HG02884 (cell line): ENCODE results near the gene SCRN2.
A peak's percentile ranks its signal among the peaks of the same experiment; 100 is the strongest.

Experiments used
- ATAC-seq: cut with Tn5 transposase; IDR thresholded peaks from one replicate; pipeline ENCODE4 v1.9.1; 2021; ENCODE audit warnings: mild to moderate bottlenecking, moderate library complexity; ENCODE audit not compliant: unreplicated experiment

Gene SCRN2

DNA sequence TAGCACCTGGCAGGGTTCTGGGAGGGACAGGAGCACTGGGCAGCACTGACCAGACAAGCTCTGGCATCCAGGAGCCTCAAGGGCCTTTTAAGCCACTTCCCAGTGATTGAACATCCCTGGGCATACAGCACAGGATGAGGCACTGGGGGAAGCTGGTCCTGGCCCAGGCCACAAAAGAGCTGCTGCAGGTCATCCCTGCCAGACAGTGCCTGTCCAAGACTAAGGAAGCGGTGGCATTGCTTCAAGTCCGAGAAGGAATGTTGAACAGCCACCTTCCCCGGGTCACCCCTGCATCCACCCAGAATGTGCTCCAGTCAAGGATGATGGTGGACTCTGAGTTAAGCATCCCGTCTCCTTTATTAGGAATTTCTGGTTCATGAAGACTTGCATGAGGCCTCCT, 18.3 kb downstream of the SCRN2 start:
- no peak for ATAC-seq

DNA sequence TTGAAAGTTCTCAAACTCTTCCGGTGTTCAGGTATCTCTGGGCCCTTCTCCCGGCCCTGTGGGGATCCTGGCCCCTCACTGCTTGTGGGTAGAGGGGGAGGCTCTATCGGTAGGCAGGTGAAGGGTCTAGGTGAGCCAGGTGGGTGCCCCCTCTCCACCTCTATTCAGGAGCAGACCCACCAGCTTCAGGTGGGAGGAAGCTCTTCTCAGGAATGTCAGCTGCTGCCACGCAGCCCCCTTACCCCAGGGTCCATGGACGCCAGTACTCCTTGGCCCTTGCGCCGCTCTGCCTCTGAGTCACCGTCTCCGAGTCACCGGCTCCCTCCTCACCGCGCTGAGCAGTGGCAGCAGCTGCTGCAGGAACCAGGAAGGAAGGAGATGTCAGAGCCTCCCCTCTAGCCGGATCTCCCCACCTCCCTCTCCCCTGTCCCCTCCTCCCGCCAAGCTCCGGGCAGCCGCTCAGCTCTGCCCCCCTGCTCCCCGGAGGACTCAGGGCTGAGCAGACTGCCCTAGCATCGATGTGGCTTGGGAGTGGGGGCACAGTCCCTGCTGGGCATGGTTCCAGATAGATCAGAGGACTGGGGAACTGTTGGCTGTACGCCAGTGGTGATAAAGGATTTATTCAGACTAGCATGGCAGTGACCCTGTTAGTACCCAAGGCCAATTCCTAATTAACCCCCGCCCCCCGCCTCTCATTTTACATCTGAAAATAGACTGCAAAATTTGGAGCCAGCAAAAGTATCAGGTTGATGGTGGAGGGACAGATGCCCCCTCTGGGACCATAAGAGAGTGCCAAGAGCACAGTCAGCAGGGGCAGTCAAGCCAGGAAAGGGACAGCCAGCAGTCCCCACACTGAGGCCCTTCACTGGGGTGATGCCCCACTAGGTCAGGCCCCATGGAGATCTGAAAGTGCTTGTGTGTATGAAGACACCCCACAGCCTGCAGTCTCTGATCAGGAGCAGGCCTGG, 19.4 kb downstream of the SCRN2 start, which contains the start of gene OSBPL7:
Gene OSBPL7 (minus strand): TSS at position 371 of the 968 bp plus-strand sequence. CDS start 1,516 bp downstream, outside the sequence.
- peak; percentile 78 for ATAC-seq

DNA sequence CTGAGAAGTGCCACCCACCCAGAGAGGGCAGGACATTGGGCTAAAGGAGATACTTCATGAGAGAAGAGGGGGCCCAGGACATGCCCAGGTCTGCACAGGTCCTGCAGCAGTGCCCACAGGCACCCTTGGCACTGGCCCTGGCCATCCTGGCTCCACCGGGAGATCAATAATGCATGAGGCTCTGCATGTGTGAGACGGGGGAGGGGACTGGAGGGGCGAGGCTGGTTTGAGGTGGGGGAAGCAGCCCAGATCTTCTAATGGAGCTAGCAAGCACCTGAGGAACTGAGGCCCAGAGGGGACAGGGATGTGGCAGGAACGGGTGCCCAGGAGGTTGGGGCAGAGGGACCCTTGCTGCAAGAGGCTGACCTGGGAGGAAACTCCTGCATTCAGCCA, 20.0 kb downstream of the SCRN2 start:
- no peak for ATAC-seq

DNA sequence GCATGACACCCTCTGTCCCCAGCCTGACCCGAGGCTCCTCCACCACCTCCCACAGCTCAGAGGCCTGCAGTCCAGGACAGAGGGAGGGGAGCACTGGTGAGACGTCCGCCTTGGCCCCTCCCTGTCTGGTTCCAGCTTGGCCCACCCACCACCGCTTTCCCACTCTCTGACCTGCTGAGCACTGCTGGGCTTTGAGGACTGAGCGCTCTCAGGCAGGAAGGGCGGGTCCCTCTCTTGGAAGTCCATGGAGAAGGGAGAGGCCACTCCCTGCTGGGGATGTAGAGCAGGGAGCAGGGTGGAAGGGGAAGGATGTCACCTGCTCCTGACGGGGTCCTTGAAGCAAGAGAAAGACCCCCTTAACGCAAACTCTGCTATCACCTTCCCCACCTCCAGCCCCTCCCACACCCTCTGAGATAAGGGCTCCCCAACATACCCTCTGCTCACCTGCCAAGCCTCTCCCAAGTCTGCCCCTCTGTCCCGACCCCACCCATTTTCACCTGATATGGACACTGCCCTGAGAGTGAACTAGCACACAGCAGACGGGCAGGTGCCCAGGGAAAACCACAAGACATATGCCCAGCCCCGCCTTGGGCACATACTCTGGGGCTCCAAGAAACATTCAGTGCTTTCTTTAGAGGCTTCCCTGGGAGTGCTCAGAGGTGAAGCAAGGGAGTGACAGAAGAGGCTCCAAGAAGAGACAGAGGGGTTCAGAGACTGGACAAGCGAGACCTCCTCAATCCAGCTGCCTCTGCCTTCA, 20.9 kb downstream of the SCRN2 start:
- ATAC-seq, result no peak

DNA sequence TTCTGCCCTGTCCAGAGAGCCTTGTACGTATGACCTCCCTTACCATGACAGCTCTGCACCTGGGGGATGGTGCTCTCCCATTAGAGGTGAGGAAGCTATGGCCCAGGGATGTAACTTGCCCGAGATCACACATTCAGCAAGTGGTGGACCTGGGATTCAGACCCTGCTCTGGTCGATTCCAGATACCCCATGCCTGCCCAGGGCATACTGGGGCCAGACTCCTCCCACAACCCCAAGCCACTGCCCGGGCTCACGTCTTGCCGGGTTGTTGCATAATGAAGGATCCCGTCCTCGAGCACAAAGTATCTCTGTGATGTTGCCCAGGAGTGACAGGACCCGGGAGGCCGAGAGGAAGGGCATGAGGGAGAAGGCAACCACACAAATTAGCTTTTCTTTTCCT, 21.6 kb downstream of the SCRN2 start:
- no peak for ATAC-seq

DNA sequence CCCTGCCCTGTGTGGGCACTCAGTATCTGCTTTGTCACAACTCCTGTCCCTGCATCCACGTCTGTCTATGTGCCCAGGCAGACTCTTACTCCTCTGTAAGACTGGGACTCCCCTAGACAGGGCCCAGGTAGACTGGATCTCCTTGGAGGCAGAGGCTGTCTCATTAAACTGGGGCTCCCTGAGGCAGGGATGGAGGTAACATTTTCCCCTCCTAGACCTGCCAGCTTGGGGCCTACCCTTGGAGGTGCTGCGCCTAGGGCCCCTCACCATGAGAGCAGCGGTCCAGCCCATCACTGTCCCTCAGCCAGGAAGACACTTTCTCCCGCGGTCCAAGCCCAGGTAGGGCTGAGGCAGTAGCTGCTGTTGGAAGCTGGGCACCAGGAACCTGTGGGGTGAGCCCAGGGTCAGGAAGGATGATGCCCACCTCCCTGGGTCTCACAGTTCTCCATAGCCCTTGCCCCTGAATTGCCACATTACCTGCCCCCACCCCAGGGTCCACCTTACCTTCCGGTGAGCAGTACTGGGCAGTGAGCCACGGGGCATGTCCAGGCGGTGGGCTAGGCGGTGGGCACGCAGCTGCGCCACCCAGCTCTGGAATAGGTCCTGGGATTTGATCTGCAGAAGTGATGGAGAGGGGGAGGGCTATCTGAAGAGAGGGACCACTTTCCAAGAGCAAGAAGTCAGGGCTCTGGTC, 22.9 kb downstream of the SCRN2 start:
- no peak for ATAC-seq

DNA sequence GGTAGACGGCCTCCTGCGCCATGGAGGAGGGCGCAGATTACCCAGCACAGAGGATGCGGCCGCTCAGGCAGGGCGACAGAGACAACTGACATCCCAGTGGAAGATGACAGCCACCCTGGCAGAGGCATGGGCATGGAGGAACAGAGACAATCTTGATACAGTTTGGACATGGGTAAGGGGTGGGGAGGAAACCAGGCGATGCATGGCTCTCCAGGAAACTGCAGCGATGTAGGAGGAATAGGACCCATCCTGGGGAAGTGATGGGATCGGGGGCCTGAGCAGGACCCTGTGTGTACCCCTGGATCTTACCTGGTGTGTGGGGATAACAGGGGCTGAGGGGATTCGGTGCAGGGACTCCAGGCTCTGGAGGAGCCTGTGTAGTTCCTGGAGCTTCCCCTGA, 24.1 kb downstream of the SCRN2 start:
- ATAC-seq, result no peak

DNA sequence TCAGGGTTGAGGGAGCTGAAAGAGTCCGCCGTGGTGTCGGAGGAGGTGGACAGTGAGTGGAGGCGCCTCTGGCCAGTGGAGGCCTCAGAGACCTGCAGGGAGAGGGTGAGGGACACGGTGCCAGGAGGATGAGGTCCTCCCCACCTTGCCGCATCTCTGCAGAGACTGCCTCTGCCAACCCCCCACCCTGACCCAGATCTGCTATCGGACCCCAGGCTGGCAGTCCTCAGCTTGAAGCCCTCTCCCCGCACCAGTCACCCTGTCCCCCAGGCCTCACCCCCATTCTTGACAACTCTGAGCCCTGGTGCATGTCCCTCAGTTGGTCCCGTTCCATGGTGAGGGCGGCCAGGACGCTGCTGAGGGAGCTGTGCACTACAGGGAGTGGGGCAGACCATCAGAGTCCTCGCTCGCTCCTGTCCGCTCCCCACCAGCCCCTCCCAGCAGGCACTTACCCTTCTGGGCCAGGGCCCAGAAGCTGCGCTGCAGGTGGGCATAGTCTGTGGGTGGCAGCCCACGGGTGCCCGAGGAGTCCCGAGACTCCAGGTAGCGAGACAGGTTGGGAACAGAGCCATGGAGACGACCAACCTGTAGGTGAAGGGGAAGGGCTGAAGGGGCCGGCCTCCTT, 24.9 kb downstream of the SCRN2 start:
- ATAC-seq, result no peak

DNA sequence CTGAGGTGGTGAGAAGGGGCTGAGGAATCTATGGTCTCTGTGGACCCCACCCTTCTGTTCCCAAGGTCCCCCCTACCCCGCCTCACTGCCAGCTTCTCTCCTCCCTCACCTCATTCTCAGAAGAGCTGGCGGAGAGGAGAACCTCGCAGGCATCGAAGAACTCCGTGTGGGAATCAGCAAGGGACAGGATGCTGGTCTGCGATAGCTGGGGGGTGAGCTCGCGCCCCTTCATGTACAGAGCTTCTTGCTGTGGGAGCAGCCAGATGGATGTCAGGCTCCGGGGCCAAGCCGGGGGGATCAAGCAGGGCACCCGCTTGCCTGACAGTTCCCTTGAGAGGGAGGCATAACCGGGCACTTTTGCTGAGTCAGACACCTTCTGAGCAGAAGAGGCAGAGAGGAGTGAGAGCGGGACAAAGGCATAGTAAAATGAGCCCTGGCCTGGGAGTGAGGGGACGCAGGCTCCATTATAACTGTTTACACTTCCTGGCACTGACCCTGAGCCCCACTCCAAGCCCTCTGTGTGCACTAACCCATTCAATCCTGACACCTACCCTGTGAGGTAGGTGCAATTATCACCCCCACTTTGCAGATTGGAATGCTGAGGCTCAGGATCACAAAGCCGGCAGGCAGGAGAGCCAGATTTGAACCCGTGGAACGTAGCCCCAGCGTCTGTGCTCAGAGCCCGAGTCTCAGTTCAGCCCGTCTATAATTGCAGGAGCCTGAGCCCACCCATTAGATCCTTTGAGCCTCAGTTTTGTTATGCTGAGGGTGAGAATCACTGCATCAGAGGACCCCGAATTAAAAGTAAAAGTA, 25.8 kb downstream of the SCRN2 start:
- no peak for ATAC-seq

DNA sequence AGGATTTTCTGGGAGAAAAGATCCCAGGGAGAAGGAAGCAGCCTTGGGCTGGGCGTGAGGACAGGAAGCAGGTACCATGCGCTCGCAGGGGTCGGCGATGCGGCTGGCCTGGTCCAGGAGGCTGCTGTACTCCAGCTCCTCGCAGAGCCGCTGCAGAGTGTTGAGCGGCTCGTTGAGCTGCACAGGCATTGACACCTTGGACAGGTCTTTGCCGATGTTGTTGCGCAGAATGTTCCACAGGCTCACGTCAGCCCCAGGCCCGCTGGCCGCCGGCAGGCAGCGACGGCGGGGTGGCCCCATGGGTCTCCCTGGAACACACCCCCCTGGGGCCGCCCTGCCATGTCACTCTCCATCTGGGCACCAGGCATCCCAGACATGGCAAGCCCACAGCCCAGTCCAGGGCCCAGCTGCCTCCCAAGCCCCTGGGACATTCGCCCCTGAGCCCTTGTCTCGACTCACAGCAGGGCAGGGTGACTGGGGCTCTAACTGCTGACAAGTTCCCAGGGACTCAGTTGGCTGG, 27.5 kb downstream of the SCRN2 start:
- no peak for ATAC-seq

DNA sequence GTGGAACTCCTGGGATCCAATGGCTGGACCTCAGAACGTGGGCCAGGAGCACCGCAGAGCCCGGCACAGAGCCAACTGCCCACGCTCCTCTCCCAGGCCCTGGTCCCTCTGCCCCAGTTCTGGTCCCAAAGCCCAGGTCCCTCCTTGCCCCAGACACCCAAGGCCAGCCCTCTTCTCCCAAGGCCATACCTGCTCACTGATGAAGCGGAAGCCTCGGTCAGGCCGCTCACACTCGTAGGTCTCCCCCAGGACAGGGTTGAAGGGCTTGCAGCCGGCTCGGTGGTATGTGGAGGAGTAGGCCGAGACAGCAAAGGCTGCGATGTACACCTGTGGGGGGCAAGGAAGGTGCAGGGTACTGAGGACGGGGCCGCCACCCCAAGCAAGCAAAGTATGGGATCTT, 28.0 kb downstream of the SCRN2 start:
- ATAC-seq, result no peak

DNA sequence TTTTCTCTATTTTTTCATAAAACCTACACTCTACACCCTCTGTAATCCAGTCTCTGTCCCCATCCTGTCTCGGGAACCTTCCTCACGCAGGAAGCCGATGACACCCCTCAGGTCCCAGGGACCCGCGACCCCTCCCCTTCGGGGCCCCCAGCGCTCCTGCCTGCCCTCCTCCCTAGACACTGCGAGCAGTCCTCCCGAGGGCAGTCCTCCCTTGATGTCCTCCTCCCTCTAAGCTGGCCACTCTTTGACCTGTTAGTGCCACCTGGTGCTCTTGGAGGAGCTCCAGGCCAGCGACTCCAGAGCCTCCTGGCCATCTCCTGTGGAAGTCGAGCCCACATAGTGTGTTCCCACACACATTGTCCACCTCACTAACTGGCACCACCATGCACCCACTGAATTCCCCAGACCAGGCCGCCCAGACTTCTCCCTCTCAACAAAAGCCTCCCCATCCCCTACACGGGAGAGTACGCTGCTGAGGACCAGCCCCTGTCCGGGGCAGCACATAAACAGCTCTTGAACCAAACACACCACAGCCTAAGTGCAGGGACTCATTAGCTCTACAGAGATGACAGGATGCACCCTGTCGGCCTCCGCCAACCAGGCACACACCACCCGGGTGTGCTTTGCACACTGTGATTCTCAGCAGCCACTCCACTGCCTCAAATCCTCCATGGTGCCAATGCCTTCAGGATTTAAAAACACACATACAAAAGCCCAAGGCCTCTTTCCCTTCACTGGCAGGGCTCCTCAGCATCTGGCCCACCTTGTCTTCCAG, 28.7 kb downstream of the SCRN2 start:
- no peak for ATAC-seq

DNA sequence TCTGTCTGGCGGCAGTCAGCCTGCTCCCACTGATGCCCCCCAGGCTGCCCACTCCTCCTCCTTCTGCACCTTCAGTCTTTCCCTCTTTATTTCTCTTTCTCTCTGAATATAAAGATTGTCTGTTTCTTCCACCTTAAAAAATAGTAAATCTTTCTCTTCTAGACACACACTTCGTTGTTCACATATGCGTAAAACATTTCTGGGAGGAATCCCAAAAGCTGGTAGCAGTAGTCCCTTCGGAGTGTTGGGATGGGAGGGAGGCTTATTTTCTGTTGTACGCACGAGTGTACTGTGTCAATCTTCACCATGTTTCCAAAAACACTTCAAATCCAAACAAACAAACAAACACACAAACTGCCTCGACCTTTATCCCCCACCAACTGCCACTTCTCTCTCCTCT, 29.4 kb downstream of the SCRN2 start:
- no peak for ATAC-seq

DNA sequence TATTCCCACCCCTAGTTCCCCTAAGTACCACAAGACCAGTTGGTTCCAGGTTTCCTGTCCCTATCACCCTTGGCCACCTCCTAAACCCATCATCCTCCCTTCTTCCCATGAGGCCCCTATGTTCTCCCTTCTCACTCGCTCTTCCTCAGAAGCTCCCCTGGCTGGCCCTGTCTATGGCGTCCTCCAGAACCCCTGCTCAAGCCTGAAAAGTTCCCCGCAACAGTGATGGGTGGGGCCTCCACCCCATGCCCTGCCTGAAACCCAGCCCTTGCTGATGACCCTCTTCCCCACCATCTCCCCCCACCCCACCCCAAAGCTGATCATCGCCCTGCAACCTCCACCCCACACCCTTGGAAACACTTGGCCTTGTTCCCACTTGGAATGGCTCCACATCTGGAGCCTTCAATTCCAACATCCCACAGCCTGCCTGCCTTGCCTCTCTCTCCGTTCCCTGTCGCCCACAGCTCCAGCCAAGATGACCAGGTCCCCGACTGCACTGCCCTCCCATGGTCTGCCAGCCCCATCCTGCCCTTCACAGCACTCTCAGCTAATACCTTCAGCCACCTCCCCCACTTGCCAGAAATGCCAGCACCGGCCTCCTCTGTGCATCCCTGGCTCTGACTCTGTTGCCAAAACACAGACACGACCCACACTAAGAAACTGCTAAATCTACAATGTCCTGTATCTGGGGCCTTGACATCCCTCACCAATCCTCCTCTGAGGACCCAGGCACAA, 30.0 kb downstream of the SCRN2 start:
- no peak for ATAC-seq

DNA sequence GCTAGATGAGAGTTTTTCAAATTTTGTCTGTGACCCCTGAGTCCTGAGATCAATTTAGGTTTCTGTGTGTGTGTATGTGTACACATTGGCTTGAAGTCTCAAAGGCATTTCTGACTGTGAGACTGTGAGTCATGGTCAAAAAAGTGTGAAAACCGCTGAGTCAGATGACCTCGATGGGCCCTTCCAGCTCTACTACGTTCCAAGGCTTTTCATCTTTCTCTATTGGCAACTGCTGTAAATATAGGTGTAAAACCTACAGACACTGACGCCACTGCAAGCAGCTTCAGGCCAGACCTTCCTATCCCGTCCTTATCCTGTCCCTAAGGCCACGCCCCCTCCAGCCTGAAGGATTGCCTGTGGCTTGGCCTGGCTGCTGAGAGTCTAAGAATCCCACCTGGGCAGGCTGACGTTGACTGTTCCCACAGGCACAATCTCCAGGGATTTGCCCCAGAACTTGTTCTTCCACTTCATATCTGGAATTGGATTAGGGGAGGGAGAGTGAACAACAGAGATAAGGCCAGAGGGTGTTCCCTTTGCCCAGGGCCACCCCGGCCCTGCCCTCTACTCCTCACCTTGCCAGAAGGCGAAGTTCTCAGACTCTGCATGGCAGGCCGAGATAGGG, 30.8 kb downstream of the SCRN2 start:
- no peak for ATAC-seq

DNA sequence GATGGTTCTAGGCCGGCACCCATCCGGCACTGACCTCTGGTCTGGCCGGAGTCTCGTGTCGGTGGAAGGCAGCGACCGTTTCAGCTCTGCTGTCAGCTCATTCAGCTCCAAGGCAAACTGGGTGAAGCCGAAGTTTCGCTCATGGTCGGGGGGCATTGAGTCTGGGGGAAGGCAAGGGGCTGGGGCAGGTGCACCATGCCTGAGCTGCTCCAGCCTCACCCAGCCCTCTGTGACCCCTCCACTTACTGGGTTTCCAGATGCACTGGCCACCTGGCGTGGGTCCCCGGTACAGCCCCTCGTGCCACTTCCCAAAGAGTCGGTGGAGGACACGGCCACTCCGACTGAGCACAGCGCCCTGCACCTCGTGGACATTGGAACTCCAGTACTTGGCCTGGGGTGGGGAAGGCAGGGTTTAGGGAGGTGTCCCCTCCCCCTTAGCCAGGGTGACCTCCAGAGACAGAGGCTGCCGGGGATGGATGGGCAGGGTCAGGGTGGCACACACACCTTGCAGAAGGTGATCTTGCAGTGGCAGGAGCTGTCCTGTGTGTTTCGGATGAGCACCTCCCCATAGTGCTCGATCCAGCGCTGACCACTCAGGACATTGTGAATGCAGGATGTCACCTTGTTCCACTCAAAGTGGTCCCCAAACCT, 32.1 kb downstream of the SCRN2 start:
- ATAC-seq, result no peak

DNA sequence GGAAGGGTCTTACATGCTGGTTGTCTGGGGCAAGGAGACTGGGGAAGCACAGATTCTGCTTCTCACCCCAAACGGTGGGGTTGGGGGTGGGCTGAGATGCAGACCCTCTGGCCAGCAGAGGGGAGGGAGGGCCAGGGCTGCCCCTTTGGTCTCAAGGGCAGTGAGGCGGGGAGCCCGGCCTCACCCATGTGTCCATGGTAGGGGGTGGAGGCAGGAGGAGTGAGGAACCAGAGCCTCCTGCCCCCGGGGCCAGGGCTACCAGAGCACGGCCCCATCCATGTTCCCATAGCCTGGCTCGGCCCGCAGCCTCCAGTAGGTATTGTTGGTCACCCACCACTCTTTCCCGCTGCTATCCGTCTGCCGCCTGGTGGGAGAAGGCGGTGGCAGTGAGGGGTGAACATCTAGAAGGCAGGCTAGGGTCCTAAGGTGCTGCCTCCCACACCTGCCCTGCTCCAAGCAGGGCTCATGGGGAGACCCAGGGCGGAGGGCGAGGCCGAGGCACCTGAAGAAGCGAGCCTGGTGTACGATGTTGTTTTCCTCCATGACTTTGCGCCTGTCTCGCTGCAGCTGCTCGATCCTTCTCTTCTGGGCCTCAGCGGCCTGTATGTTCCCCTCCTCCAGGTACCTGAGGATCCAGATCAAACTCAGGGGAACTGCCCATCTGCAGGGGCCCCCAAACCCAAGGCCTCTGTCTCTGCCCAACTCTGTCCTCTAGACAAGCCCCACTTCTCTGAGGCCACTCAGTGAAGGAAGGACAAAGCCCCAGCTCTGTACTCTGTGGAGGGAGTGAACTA, 32.8 kb downstream of the SCRN2 start:
- no peak for ATAC-seq
